ENCODE measurements around the gene IPO8.

Gene IPO8

GRCh38 chr12:30695199-30696102 is at the start of gene IPO8:
IPO8 (minus strand) TSS chr12:30695869; CDS start chr12:30695647, 222 bp downstream.
- Mint-ChIP-seq H3K27ac (peak within 1 kb of the TSS; percentile 98), H3K27me3 (no peaks in the 10 kb centered on the region), H3K4me3 (peak within 1 kb of the TSS; percentile 96 to 98), H3K9me3 (no peaks in the 10 kb centered on the region), H3K4me1 (peaks cover 47% of the 10 kb centered on the region)
- ATAC-seq (peak; percentile 90), DNase-seq (peak; percentile 77 to 86)

GRCh38 chr12:30744321-30744720 is 48.7 kb upstream of the IPO8 start:
- no peaks in the 10 kb centered on the region for H3K27me3 Mint-ChIP-seq
- no peaks in the 10 kb centered on the region for H3K9me3 Mint-ChIP-seq
- no peak overlapping the region for H3K27ac Mint-ChIP-seq
- ATAC-seq = no peak
- peaks cover 12% of the 10 kb centered on the region for H3K4me1 Mint-ChIP-seq
- DNase-seq = no peak
- no peak overlapping the region for H3K4me3 Mint-ChIP-seq

DNA sequence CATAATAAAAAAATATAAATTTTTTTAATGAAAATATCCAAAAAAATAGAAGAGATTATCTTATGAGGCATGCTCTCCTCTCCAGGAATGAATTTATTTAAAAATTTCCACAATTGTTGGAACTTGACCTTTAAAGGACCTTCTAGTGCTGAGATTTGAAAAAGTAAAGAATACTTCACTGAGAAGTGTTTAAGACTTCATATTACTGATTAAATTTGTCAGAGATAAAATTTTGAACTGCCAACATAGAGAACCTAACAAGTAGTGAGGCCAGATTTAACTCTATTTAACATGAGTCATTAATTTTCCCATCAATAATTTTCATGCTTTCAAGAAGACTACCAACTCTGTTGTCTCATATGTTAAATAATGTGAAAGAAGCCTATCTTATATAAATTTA is 44.6 kb upstream of the IPO8 start:
- no peak overlapping the region for H3K4me3 Mint-ChIP-seq

GRCh38 chr12:30739020-30739419 is 43.4 kb upstream of the IPO8 start:
- no peak for DNase-seq

More for the DNA sequence above, 44.6 kb upstream of the IPO8 start:
- H3K4me1 Mint-ChIP-seq = no peaks in the 10 kb centered on the region
- ATAC-seq (no peak), DNase-seq (no peak)
- H3K9me3 Mint-ChIP-seq = no peaks in the 10 kb centered on the region
- H3K27me3 Mint-ChIP-seq = no peaks in the 10 kb centered on the region
- no peak overlapping the region for H3K27ac Mint-ChIP-seq

GRCh38 chr12:30732954-30733637 is 37.4 kb upstream of the IPO8 start:
- ATAC-seq (no peak), DNase-seq (no peak)
- Mint-ChIP-seq H3K4me3 (no peak overlapping the region), H3K9me3 (no peaks in the 10 kb centered on the region), H3K27ac (no peak overlapping the region), H3K27me3 (no peaks in the 10 kb centered on the region), H3K4me1 (no peaks in the 10 kb centered on the region)

More at GRCh38 chr12:30739020-30739419, 43.4 kb upstream of the IPO8 start:
- Mint-ChIP-seq H3K4me1 (no peaks in the 10 kb centered on the region), H3K9me3 (no peaks in the 10 kb centered on the region), H3K27me3 (no peaks in the 10 kb centered on the region), H3K4me3 (no peak overlapping the region), H3K27ac (no peak overlapping the region)
- no peak for ATAC-seq

DNA sequence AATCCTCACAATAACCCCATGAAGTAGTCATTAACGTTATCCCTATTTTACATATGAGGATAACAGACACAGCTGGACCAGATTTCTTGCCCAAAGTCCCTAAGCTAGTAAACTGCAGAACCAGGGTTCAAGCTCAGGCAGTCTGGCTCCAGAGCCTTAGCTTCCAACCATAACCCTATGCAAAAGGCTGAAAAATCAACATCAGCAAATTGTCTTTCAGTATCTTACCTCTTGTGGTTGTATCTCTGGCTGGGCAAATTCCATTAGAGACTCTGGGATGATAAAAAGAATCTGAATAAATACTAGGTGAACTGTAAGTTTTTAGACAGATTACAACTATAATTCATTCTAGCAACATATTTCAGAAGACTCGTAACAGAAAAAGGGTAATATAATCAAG is 34.3 kb upstream of the IPO8 start:
- H3K27ac Mint-ChIP-seq = no peak overlapping the region
- H3K27me3 Mint-ChIP-seq = no peaks in the 10 kb centered on the region
- no peaks in the 10 kb centered on the region for H3K9me3 Mint-ChIP-seq
- ATAC-seq (no peak), DNase-seq (no peak)
- H3K4me1 Mint-ChIP-seq = no peaks in the 10 kb centered on the region
- H3K4me3 Mint-ChIP-seq = no peak overlapping the region

GRCh38 chr12:30729547-30729946 is 33.9 kb upstream of the IPO8 start:
- no peaks in the 10 kb centered on the region for H3K4me1 Mint-ChIP-seq
- H3K9me3 Mint-ChIP-seq = no peaks in the 10 kb centered on the region
- H3K27ac Mint-ChIP-seq = no peak overlapping the region
- H3K27me3 Mint-ChIP-seq = no peaks in the 10 kb centered on the region
- DNase-seq = no peak
- no peak for ATAC-seq
- H3K4me3 Mint-ChIP-seq = no peak overlapping the region

DNA sequence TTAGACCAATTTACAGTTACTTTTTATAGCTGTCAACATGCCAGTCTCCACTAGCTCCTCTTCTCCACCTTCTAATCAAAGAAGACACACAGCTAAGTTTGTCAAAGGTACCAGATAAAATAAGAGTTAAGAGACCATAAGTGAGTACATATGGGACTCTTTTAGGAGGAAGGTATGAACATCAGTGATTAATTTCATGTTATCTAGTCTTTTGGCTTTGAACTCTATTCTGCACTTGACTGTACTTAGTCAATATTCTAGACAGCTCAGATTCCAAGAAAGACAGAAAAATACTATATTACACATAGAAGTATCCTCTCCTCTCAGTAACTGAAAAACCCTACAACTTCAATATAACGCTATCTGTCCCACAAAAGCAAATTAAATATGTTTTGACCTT is 31.0 kb upstream of the IPO8 start:
- DNase-seq = no peak
- ATAC-seq = no peak
- Mint-ChIP-seq H3K4me1 (no peaks in the 10 kb centered on the region), H3K27me3 (no peaks in the 10 kb centered on the region), H3K4me3 (no peak overlapping the region), H3K9me3 (no peaks in the 10 kb centered on the region), H3K27ac (peak overlapping the region in 1 of 2 donors; percentile 17)

DNA sequence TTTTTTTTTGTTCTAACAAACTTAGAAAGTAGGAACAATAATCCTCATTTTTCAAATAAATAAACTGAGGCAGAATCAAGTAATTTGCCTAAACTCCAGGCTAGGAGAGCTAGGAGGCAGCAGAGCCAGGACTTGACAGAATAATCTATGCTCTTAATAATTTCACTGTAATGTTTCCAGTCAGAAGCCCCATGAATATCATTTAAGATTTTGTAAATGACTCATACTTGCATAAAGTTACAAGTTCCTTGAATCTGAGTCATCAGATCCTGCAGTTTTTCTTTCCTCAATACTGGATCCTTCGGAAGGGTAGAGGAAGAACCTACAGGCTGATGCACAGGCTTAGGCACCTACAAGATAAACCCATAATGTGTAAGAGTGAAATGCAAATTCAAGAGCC is 30.1 kb upstream of the IPO8 start:
- no peaks in the 10 kb centered on the region for H3K27me3 Mint-ChIP-seq
- no peak overlapping the region for H3K4me3 Mint-ChIP-seq
- H3K4me1 Mint-ChIP-seq = no peaks in the 10 kb centered on the region
- DNase-seq = no peak
- H3K9me3 Mint-ChIP-seq = no peaks in the 10 kb centered on the region
- ATAC-seq = no peak
- H3K27ac Mint-ChIP-seq = no peak overlapping the region

DNA sequence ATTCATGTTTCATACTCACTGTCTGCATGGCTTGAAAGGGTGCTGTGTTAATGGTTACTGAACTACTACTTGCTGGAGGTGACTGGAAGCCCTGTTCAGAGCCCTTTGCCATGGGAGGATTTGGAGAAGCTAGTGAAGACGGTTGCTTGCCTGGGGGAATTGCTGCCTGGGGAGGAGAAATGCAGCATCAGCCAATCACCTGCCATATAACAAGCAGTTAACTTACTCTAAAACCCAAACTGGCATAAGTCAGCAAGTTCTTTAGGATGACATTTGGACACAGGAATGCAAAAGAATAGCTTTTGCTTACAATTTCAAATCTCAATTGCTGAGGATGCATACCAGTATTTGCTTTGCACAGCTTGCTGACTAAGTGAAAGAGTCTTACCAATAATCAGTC is 23.4 kb upstream of the IPO8 start:
- ATAC-seq (no peak), DNase-seq (no peak)
- no peaks in the 10 kb centered on the region for H3K4me1 Mint-ChIP-seq
- H3K4me3 Mint-ChIP-seq = no peak overlapping the region
- H3K9me3 Mint-ChIP-seq = no peaks in the 10 kb centered on the region
- H3K27me3 Mint-ChIP-seq = no peaks in the 10 kb centered on the region
- peak overlapping the region; percentile 37 to 61 for H3K27ac Mint-ChIP-seq

GRCh38 chr12:30707613-30708342 is 12.1 kb upstream of the IPO8 start:
- no peaks in the 10 kb centered on the region for H3K27me3 Mint-ChIP-seq
- H3K9me3 Mint-ChIP-seq = no peaks in the 10 kb centered on the region
- no peaks in the 10 kb centered on the region for H3K4me1 Mint-ChIP-seq
- no peak overlapping the region for H3K27ac Mint-ChIP-seq
- no peak overlapping the region for H3K4me3 Mint-ChIP-seq
- DNase-seq (no peak), ATAC-seq (no peak)

- H3K27me3 Mint-ChIP-seq = no peaks in the 10 kb centered on the region
- H3K4me1 Mint-ChIP-seq = no peaks in the 10 kb centered on the region
- H3K4me3 Mint-ChIP-seq = no peak overlapping the region
- ATAC-seq = no peak
- H3K9me3 Mint-ChIP-seq = no peaks in the 10 kb centered on the region
- no peak for DNase-seq
- H3K27ac Mint-ChIP-seq = no peak overlapping the region
These were observed 10.8 kb upstream of the IPO8 start for GRCh38 chr12:30706476-30706875.

- no peak overlapping the region for H3K4me3 Mint-ChIP-seq
- ATAC-seq (no peak), DNase-seq (no peak)
- peaks cover 10% of the 10 kb centered on the region for H3K4me1 Mint-ChIP-seq
- no peak overlapping the region for H3K27ac Mint-ChIP-seq
- no peaks in the 10 kb centered on the region for H3K9me3 Mint-ChIP-seq
- no peaks in the 10 kb centered on the region for H3K27me3 Mint-ChIP-seq
These were observed 5.4 kb upstream of the IPO8 start for GRCh38 chr12:30701056-30701455.

DNA sequence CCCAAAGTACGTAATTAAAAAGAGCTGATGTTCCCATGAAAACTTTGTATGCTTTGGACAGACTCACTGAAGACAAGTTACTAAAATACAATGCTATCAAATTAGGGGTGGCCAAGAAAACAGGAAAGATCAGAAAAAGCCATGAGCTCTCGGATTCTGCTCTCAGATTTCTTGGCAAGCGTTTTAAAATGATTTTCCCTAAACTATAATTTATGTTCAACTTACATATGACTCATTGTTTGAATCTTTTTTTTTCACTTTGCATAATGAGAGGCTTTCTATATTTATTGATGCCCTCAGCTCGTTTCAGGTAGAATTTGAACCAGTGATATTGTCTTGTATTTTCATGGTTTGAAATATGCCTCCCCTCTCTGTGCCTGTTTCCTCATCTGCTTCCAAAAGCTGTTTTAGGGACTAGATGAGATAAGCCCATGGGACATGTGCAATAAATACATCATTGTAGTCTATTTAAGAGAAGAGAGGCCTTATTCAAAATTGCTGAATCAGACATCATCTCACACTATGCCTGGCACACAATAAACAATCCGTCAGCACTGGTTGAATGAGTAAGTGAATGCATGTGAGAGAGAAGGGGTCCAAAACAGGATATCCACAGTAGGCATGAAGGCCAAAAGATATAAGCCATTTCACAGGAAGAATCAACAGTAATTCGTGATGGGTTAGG is 4.7 kb upstream of the IPO8 start:
- Mint-ChIP-seq H3K4me1 (peaks cover 12% of the 10 kb centered on the region), H3K27ac (no peak overlapping the region), H3K4me3 (no peak overlapping the region), H3K9me3 (no peaks in the 10 kb centered on the region), H3K27me3 (no peaks in the 10 kb centered on the region)
- no peak for DNase-seq
- ATAC-seq = no peak

DNA sequence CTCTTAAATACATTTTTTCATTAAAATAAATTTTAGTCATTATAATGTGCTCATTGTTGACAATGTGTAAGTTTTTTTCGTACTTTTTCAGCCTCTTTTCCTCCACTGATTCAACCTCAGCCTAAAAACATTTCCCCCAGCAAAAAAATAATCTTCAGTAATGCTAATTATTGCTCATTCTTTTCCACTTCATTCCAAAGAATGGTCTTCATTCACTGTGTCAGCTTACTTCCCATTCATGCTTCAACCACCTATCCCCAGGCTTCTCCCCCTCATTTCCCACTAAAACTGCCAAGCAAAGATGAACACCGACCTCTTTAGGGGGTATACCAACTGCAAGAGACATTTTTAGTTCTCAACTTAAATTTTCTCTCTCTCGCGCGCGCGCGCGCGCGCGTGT is 2.7 kb upstream of the IPO8 start:
- peaks cover 25% of the 10 kb centered on the region for H3K4me1 Mint-ChIP-seq
- no peak overlapping the region for H3K4me3 Mint-ChIP-seq
- DNase-seq (no peak), ATAC-seq (no peak)
- peak overlapping the region in 1 of 2 donors; percentile 2 for H3K27ac Mint-ChIP-seq
- no peaks in the 10 kb centered on the region for H3K9me3 Mint-ChIP-seq
- H3K27me3 Mint-ChIP-seq = no peaks in the 10 kb centered on the region

Measured in stimulated activated naive CD8-positive, alpha-beta T cell treated with anti-CD3 and anti-CD28 coated beads, Interleukin-15, amount 100 ng/mL, for 72 hours (primary cell).